Mesenchymal stem cell (in vitro differentiated cells and primary cell): ENCODE results near the gene HSH2D.
"Not testable (repeated sequence)": the region's sequence is repeated elsewhere in the genome, so short reads cannot be mapped to it uniquely, and the experiment has no call there.

ENCODE experiments used
- DNase-seq: peaks from one replicate; pipeline ENCODE4 v3.0.0-alpha.2; 2013
- H2AFZ ChIP-seq: one replicate; pipeline ENCODE4 v1.6.1; 2013; ENCODE audit warnings: low read depth, mild to moderate bottlenecking, control low read depth, inconsistent platforms, low read length, moderate library complexity
- H2AK5ac ChIP-seq: 2 replicates; pipeline ENCODE4 v1.6.1; 2013; ENCODE audit warnings: low read length, moderate library complexity, mild to moderate bottlenecking, inconsistent platforms; ENCODE audit not compliant: severe bottlenecking
- H2BK120ac ChIP-seq: one replicate; pipeline ENCODE4 v1.6.1; 2013; ENCODE audit warnings: low read depth, mild to moderate bottlenecking, inconsistent platforms, low read length, moderate library complexity
- H2BK12ac ChIP-seq, 2 experiments: one replicate each; pipeline ENCODE4 v1.6.1; 2013; ENCODE audit warnings: inconsistent platforms in 2 of 2, low read length in 2 of 2, mild to moderate bottlenecking in 2 of 2, moderate library complexity in 2 of 2, control low read depth in 1 of 2
- H2BK15ac ChIP-seq: one replicate; pipeline ENCODE4 v1.6.1; 2013; ENCODE audit warnings: mild to moderate bottlenecking, low read depth, inconsistent platforms; ENCODE audit not compliant: poor library complexity, severe bottlenecking
- H2BK5ac ChIP-seq: 2 replicates; pipeline ENCODE4 v1.6.1; 2013; ENCODE audit warnings: low read depth, mild to moderate bottlenecking, low read length, control low read depth, inconsistent platforms; ENCODE audit not compliant: poor library complexity, severe bottlenecking
- H3K14ac ChIP-seq, 2 experiments: one replicate each; pipeline ENCODE4 v1.6.1; 2013; ENCODE audit warnings: inconsistent platforms in 2 of 2, low read length in 2 of 2, control low read depth in 1 of 2, mild to moderate bottlenecking in 1 of 2, moderate library complexity in 1 of 2
- H3K18ac ChIP-seq, 2 experiments: one replicate each; pipeline ENCODE4 v1.6.1; 2013; ENCODE audit warnings: inconsistent platforms in 2 of 2, low read length in 2 of 2, control low read depth in 1 of 2, low read depth in 1 of 2, mild to moderate bottlenecking in 1 of 2
- H3K23ac ChIP-seq, 2 experiments: one replicate each; pipeline ENCODE4 v1.6.1; 2013; ENCODE audit warnings: inconsistent platforms in 2 of 2, low read length in 2 of 2, mild to moderate bottlenecking in 2 of 2, moderate library complexity in 2 of 2, control low read depth in 1 of 2
- H3K27ac ChIP-seq: 2 replicates; pipeline ENCODE4 v1.5.1; 2013; ENCODE audit warnings: mild to moderate bottlenecking, moderate library complexity, low read length, control low read depth, inconsistent platforms; ENCODE audit not compliant: poor library complexity, severe bottlenecking
- H3K27me3 ChIP-seq, 2 experiments: 2 replicates each; pipeline versions ENCODE4 v1.6.1 to v1.7.0; 2013; ENCODE audit warnings: low read length in 2 of 2, mild to moderate bottlenecking in 2 of 2, moderate library complexity in 2 of 2, control low read depth in 1 of 2, inconsistent platforms in 1 of 2; ENCODE audit not compliant: control insufficient read depth in 1 of 2, insufficient read depth in 1 of 2
- H3K36me3 ChIP-seq, 2 experiments: 2 replicates each; pipeline versions ENCODE4 v1.6.1 to v1.7.0; 2013; ENCODE audit warnings: low read length in 2 of 2, control low read depth in 1 of 2, inconsistent platforms in 1 of 2, low read depth in 1 of 2, mild to moderate bottlenecking in 1 of 2; ENCODE audit not compliant: insufficient read depth in 2 of 2, control insufficient read depth in 1 of 2
- H3K4ac ChIP-seq, 2 experiments: one replicate each; pipeline ENCODE4 v1.6.1; 2013; ENCODE audit warnings: inconsistent platforms in 2 of 2, low read length in 2 of 2, mild to moderate bottlenecking in 2 of 2, moderate library complexity in 2 of 2, control low read depth in 1 of 2, low read depth in 1 of 2
- H3K4me1 ChIP-seq: 2 replicates; pipeline ENCODE4 v1.6.1; 2013; ENCODE audit warnings: low read depth, low read length, control low read depth; ENCODE audit not compliant: control insufficient read depth, insufficient read depth
- H3K4me2 ChIP-seq: 2 replicates; pipeline ENCODE4 v1.6.1; 2013; ENCODE audit warnings: low read length, mild to moderate bottlenecking, inconsistent platforms; ENCODE audit not compliant: poor library complexity, severe bottlenecking
- H3K4me3 ChIP-seq, 2 experiments: 2 replicates each; pipeline versions ENCODE4 v1.5.1 to v1.7.0; 2013; ENCODE audit warnings: low read length in 2 of 2, mild to moderate bottlenecking in 2 of 2, control low read depth in 1 of 2, low read depth in 1 of 2; ENCODE audit not compliant: insufficient read depth in 1 of 2
- H3K79me1 ChIP-seq: replicated peaks from 2 replicates; pipeline ENCODE4 v1.6.1; 2013; ENCODE audit warnings: mild to moderate bottlenecking, control low read depth, low read length, inconsistent platforms; ENCODE audit not compliant: poor library complexity, severe bottlenecking
- H3K9ac ChIP-seq: 2 replicates; pipeline ENCODE4 v1.7.0; 2013; ENCODE audit warnings: mild to moderate bottlenecking, low read length, moderate library complexity
- H3K9me3 ChIP-seq: 2 replicates; pipeline ENCODE4 v1.7.0; 2013; ENCODE audit warnings: mild to moderate bottlenecking, low read length; ENCODE audit not compliant: control insufficient read depth
- H4K8ac ChIP-seq: one replicate; pipeline ENCODE4 v1.6.1; 2013; ENCODE audit warnings: inconsistent platforms, mild to moderate bottlenecking, low read length, moderate library complexity
- H4K91ac ChIP-seq: one replicate; pipeline ENCODE4 v1.6.1; 2013; ENCODE audit warnings: mild to moderate bottlenecking, low read length, inconsistent platforms
- WGBS: methylation state at CpG from one replicate; pipeline ENCODE4 v1.1.7; 2013; ENCODE audit warnings: mixed read lengths; 5-methylcytosine and 5-hydroxymethylcytosine counted together

Gene HSH2D

DNA sequence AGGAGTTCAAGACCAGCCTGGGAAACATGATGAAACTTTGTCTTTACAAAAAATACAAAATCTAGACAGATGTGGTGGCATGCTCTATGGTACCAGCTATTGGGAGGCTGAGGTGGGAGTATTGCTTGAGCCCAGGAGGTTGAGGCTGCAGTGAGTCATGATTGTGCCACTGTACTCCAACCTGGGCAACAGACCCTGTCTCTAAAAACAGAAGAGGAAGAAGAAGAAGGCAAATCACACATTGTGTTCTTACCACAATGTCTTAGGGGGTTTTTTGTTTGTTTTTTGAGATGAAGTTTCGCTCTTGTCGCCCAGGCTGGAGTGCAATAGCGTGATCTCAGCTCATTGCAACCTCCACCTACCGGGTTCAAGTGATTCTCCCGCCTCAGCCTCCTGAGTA lies 35.4 kb downstream of the HSH2D start:
- WGBS, result 92% methylated on average over 5 of the region's 5 CpGs
- not testable (repeated sequence) for H2BK12ac ChIP-seq, H3K27me3 ChIP-seq, H2AFZ ChIP-seq, H3K79me1 ChIP-seq, H3K4me3 ChIP-seq, H3K9me3 ChIP-seq, DNase-seq, H2BK120ac ChIP-seq, H3K9ac ChIP-seq, H3K23ac ChIP-seq, H2BK5ac ChIP-seq, H3K14ac ChIP-seq, H2AK5ac ChIP-seq, H4K8ac ChIP-seq, H3K36me3 ChIP-seq, H3K4me1 ChIP-seq, H3K4me2 ChIP-seq, H3K4ac ChIP-seq, H4K91ac ChIP-seq, H3K27ac ChIP-seq, H3K18ac ChIP-seq, H2BK15ac ChIP-seq

GRCh38 chr19:16180611-16181010 lies 37.1 kb downstream of the HSH2D start:
- Histone ChIP-seq H2BK15ac (no peak overlapping the region), H3K4me2 (no peak overlapping the region), H2BK12ac (no peak overlapping the region), H3K4ac (no peak overlapping the region), H4K91ac (no peak overlapping the region), H3K27me3 (no peaks in the 10 kb centered on the region), H3K79me1 (peaks cover 3% of the 10 kb centered on the region), H3K18ac (no peak overlapping the region), H2AK5ac (no peak overlapping the region), H3K23ac (no peak overlapping the region), H2AFZ (no peak overlapping the region), H3K27ac (peak overlapping the region; percentile 43), H3K4me3 (peak overlapping the region in 1 of 2 experiments; percentile 3), H2BK5ac (no peak overlapping the region), H3K9me3 (no peaks in the 10 kb centered on the region), H3K36me3 (no peaks in the 10 kb centered on the region), H4K8ac (no peak overlapping the region), H3K9ac (peak overlapping the region; percentile 60), H2BK120ac (no peak overlapping the region), H3K14ac (no peak overlapping the region), H3K4me1 (peaks cover 8% of the 10 kb centered on the region)
- peak; percentile 64 for DNase-seq
- WGBS, result 76% methylated on average over 2 of the region's 4 CpGs

- peak overlapping the region; percentile 76 for H3K4me2 ChIP-seq
- peak overlapping the region; percentile 99 for H4K8ac ChIP-seq
- H3K79me1 ChIP-seq, result peaks cover 22% of the 10 kb centered on the region
- H2AFZ ChIP-seq, result peak overlapping the region; percentile 96
- WGBS, result 74% methylated on average over 18 of the region's 18 CpGs
- no peak overlapping the region for H3K23ac ChIP-seq
- H3K9me3 ChIP-seq, result no peaks in the 10 kb centered on the region
- H2BK120ac ChIP-seq, result peak overlapping the region; percentile 73
- no peaks in the 10 kb centered on the region for H3K27me3 ChIP-seq
- H3K27ac ChIP-seq, result no peak overlapping the region
- H3K14ac ChIP-seq, result no peak overlapping the region
- peak overlapping the region; percentile 86 to 92 for H3K18ac ChIP-seq
- no peak overlapping the region for H2BK15ac ChIP-seq
- H2AK5ac ChIP-seq, result peak overlapping the region; percentile 95
- peak overlapping the region; percentile 89 for H4K91ac ChIP-seq
- H3K4ac ChIP-seq, result peak overlapping the region in 1 of 2 experiments; percentile 97
- peak overlapping the region; percentile 99 for H3K9ac ChIP-seq
- H3K4me1 ChIP-seq, result peaks cover 15% of the 10 kb centered on the region
- peaks cover 21 to 24% of the 10 kb centered on the region in 2 experiments for H3K36me3 ChIP-seq
- no peak for DNase-seq
- H3K4me3 ChIP-seq, result peak overlapping the region; percentile 40 to 99
- H2BK12ac ChIP-seq, result peak overlapping the region; percentile 11 to 15
- H2BK5ac ChIP-seq, result no peak overlapping the region
Observed at GRCh38 chr19:16184665-16185122, 41.2 kb downstream of the HSH2D start.

DNA sequence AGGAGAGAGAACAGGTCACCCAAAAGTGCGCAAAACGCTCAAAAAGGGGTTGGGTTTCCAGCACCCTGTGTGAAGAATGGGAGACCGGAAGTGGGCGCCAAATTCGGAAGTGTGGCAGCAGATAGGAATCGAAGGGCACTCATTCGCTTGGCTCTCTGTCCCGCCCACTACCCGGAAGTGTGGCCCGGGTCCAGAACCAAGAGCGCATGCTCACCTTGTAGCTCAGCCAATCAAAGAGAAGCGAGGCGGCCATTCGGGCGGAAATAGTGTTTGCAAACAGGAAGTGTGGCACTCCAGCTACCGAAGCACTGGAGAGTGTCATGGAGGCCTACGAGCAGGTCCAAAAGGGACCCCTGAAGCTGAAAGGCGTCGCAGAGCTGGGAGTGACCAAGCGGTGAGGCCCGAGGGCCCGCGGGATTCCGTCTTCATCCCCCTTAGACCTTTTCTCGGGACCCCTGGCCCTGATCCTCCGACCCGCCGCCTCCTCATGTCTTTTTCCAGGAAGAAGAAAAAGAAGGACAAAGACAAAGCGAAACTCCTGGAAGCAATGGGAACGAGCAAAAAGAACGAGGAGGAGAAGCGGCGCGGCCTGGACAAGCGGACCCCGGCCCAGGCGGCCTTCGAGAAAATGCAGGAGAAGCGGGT lies 41.8 kb downstream of the HSH2D start, which contains the start of gene FAM32A:
Gene FAM32A, plus strand, starts transcription at position 288 of the 645 bp plus-strand sequence. Its CDS starts 33 bp downstream, at position 321.
- peak within 1 kb of the TSS; percentile 10 for H2BK5ac ChIP-seq
- H2AK5ac ChIP-seq, result peak within 1 kb of the TSS; percentile 95
- under 1% methylated on average over 36 of the region's 39 CpGs for WGBS
- peak within 1 kb of the TSS; percentile 89 for H4K91ac ChIP-seq
- H3K9me3 ChIP-seq, result no peaks in the 10 kb centered on the region
- H2BK12ac ChIP-seq, result peak within 1 kb of the TSS; percentile 11 to 15
- peak within 1 kb of the TSS; percentile 75 for H2BK120ac ChIP-seq
- peak within 1 kb of the TSS; percentile 70 to 95 for H3K14ac ChIP-seq
- H3K4me3 ChIP-seq, result peak within 1 kb of the TSS; percentile 91 to 99
- peaks cover 26% of the 10 kb centered on the region for H3K79me1 ChIP-seq
- H2AFZ ChIP-seq, result peak within 1 kb of the TSS; percentile 96
- H3K4me1 ChIP-seq, result peaks cover 13% of the 10 kb centered on the region
- no peak within 1 kb of the TSS for H3K23ac ChIP-seq
- peak within 1 kb of the TSS; percentile 76 for H3K4me2 ChIP-seq
- peak within 1 kb of the TSS; percentile 99 for H3K9ac ChIP-seq
- no peaks in the 10 kb centered on the region for H3K27me3 ChIP-seq
- peak within 1 kb of the TSS; percentile 86 to 92 for H3K18ac ChIP-seq
- H3K27ac ChIP-seq, result peak within 1 kb of the TSS; percentile 76
- peaks cover 27 to 29% of the 10 kb centered on the region in 2 experiments for H3K36me3 ChIP-seq
- H4K8ac ChIP-seq, result peak within 1 kb of the TSS; percentile 99
- peak within 1 kb of the TSS; percentile 77 to 97 for H3K4ac ChIP-seq
- DNase-seq, result peak; percentile 99
- H2BK15ac ChIP-seq, result no peak within 1 kb of the TSS
